Activated naive CD4-positive, alpha-beta T cell treated with anti-CD3 and anti-CD28 coated beads, Interleukin-2, amount 50 U/mL, for 16 hours (primary cell): ENCODE data around the gene MAGI2.

Source experiments
- DNase-seq: peaks from one replicate; pipeline ENCODE4 v3.0.0-alpha.2; 2020

The MAGI2 gene

GRCh38 chr7:79453558-79454360 lies at the start of gene MAGI2:
TSS of gene MAGI2 (minus strand) at chr7:79453667. CDS start at chr7:79453320, 347 bp downstream.
- DNase-seq, result no peak

GRCh38 chr7:79502151-79502550 lies 48.7 kb upstream of the MAGI2 start:
- no peak for DNase-seq

GRCh38 chr7:79500759-79501158 lies 47.3 kb upstream of the MAGI2 start:
- no peak for DNase-seq

- no peak for DNase-seq
These were observed 44.3 kb upstream of the MAGI2 start for GRCh38 chr7:79497728-79498127.

- DNase-seq, result no peak
These were observed 42.2 kb upstream of the MAGI2 start for GRCh38 chr7:79495544-79496272.

GRCh38 chr7:79494046-79494445 lies 40.6 kb upstream of the MAGI2 start:
- DNase-seq, result no peak

- DNase-seq, result no peak
These were observed 35.9 kb upstream of the MAGI2 start for GRCh38 chr7:79489371-79489770.

- DNase-seq, result no peak
These were observed 24.9 kb upstream of the MAGI2 start for GRCh38 chr7:79478386-79478785.

- DNase-seq, result no peak
These were observed 22.0 kb upstream of the MAGI2 start for GRCh38 chr7:79475455-79475854.

GRCh38 chr7:79471699-79472098 lies 18.2 kb upstream of the MAGI2 start:
- no peak for DNase-seq

GRCh38 chr7:79471283-79471682 lies 17.8 kb upstream of the MAGI2 start:
- DNase-seq, result no peak

- DNase-seq, result no peak
These were observed 12.1 kb upstream of the MAGI2 start for GRCh38 chr7:79465551-79465950.

- DNase-seq, result no peak
These were observed 10.6 kb upstream of the MAGI2 start for GRCh38 chr7:79464051-79464450.

GRCh38 chr7:79462390-79462789 lies 8.9 kb upstream of the MAGI2 start:
- DNase-seq, result no peak

- no peak for DNase-seq
These were observed 8.2 kb upstream of the MAGI2 start for GRCh38 chr7:79461660-79462059.

GRCh38 chr7:79459381-79459780 lies 5.9 kb upstream of the MAGI2 start:
- DNase-seq, result no peak

- no peak for DNase-seq
These were observed 5.3 kb upstream of the MAGI2 start for GRCh38 chr7:79458796-79459195.

- DNase-seq, result no peak
These were observed 1.8 kb upstream of the MAGI2 start for GRCh38 chr7:79455173-79455790.

- no peak for DNase-seq
These were observed 994 bp upstream of the MAGI2 start for GRCh38 chr7:79454361-79454960.

GRCh38 chr7:79453266-79453557 lies 255 bp downstream of the MAGI2 start:
- DNase-seq, result no peak

GRCh38 chr7:79452495-79453265 lies 787 bp downstream of the MAGI2 start:
- DNase-seq, result no peak

- DNase-seq, result no peak
These were observed 1.4 kb downstream of the MAGI2 start for GRCh38 chr7:79452032-79452494.

GRCh38 chr7:79451580-79451979 lies 1.9 kb downstream of the MAGI2 start:
- DNase-seq, result no peak
